GM10847 (cell line): Measurements from ENCODE around the gene MPG.

ENCODE experiments used
- POLR2A ChIP-seq: IDR thresholded peaks from 2 replicates; pipeline ENCODE4 v1.6.1; 2011; ENCODE audit not compliant: insufficient read length; ENCODE audit errors: extremely low read depth

Gene MPG

GRCh38 chr16:74051-74746, 3.8 kb upstream of the MPG start:
- TF ChIP-seq POLR2A, result no peak

- TF ChIP-seq POLR2A, result no peak
Measured at GRCh38 chr16:74747-75334, 3.2 kb upstream of the MPG start.

GRCh38 chr16:75580-76501, 2.2 kb upstream of the MPG start:
- no peak for TF ChIP-seq POLR2A

GRCh38 chr16:76535-77272, 1.3 kb upstream of the MPG start:
- no peak for TF ChIP-seq POLR2A

- TF ChIP-seq POLR2A, result no peak
Measured at GRCh38 chr16:77273-77806, 685 bp upstream of the MPG start.

- TF ChIP-seq POLR2A, result no peak
Measured at GRCh38 chr16:78444-79150, 572 bp downstream of the MPG start.

- TF ChIP-seq POLR2A, result no peak
Measured at GRCh38 chr16:79151-80054, 1.4 kb downstream of the MPG start.

GRCh38 chr16:83060-83603, 5.1 kb downstream of the MPG start:
- TF ChIP-seq POLR2A, result no peak

- TF ChIP-seq POLR2A, result no peak
Measured at GRCh38 chr16:83781-84615, 6.0 kb downstream of the MPG start.

GRCh38 chr16:84718-85406, 6.8 kb downstream of the MPG start:
- TF ChIP-seq POLR2A, result no peak

- no peak for TF ChIP-seq POLR2A
Measured at GRCh38 chr16:85407-85782, 7.4 kb downstream of the MPG start.

GRCh38 chr16:85865-86264, 7.8 kb downstream of the MPG start:
- TF ChIP-seq POLR2A, result no peak
